HEK293 (cell line): Measurements from ENCODE around the gene ANAPC2.
A peak's percentile ranks its signal among the peaks of the same experiment; 100 is the strongest.

Experiments
- CTCF ChIA-PET: fragments of 350-600 bp; formaldehyde crosslinking; extraction: SDS; loops from one replicate; lab custom pipeline; 2021; ENCODE audit warnings: antibody characterized with exemption; lab: Yijun Ruan, JAX
- POLR2A ChIA-PET: fragments of 300-600 bp; formaldehyde crosslinking; extraction: SDS; loops from one replicate; lab custom pipeline; 2020; ENCODE audit warnings: antibody characterized with exemption, inconsistent platforms; lab: Yijun Ruan, JAX
- H3K27ac ChIP-seq: fragments of 200-500 bp; sonication (Bioruptor generic); 2 replicates; pipeline ENCODE4 v1.5.1; 2014; ENCODE audit warnings: low read depth, low read length, control low read depth, inconsistent platforms; ENCODE audit errors: extremely low read depth
- H3K36me3 ChIP-seq, 2 experiments: fragments of 200-500 bp in 1 of 2; sonication (Bioruptor generic) in 1 of 2; 1 replicate in 1 of 2; 2 replicates in 1 of 2; pipeline ENCODE4 v1.5.1; 2014 to 2017; ENCODE audit warnings: inconsistent platforms in 2 of 2, low read length in 2 of 2; ENCODE audit not compliant: control insufficient read depth in 2 of 2, insufficient read depth in 1 of 2
- H3K4me1 ChIP-seq: fragments of 200-500 bp; sonication (Bioruptor generic); 2 replicates; pipeline ENCODE4 v1.5.1; 2014; ENCODE audit warnings: mild to moderate bottlenecking, low read length, inconsistent platforms; ENCODE audit not compliant: control insufficient read depth, insufficient read depth
- H3K4me3 ChIP-seq: 2 replicates; pipeline ENCODE4 v1.5.1; 2011; ENCODE audit warnings: low read depth, mild to moderate bottlenecking, control low read depth, low read length, moderate library complexity
- H3K9me3 ChIP-seq: fragments of 200-500 bp; sonication (Bioruptor generic); 2 replicates; pipeline ENCODE4 v1.5.1; 2014; ENCODE audit warnings: low read depth, low read length, inconsistent platforms; ENCODE audit not compliant: control insufficient read depth, insufficient read depth
- BCL11B ChIP-seq: fragments of 450-650 bp; formaldehyde crosslinking; IDR thresholded peaks from 2 replicates; pipeline ENCODE4 v1.5.1; 2016; ENCODE audit warnings: low read depth, missing biosample characterization, missing genetic modification characterization
- GLI2 ChIP-seq: fragments of 450-650 bp; formaldehyde crosslinking; IDR thresholded peaks from 2 replicates; pipeline ENCODE4; 2017; ENCODE audit warnings: missing biosample characterization, missing genetic modification characterization, low read depth, borderline replicate concordance
- GLIS1 ChIP-seq: fragments of 450-650 bp; formaldehyde crosslinking; IDR thresholded peaks from 2 replicates; pipeline ENCODE4 v1.5.1; 2016; ENCODE audit warnings: missing biosample characterization, missing genetic modification characterization
- GLIS2 ChIP-seq: fragments of 450-650 bp; formaldehyde crosslinking; IDR thresholded peaks from 2 replicates; pipeline ENCODE4 v1.5.1; 2016; ENCODE audit warnings: missing biosample characterization, missing genetic modification characterization
- KLF17 ChIP-seq: fragments of 450-650 bp; formaldehyde crosslinking; IDR thresholded peaks from 2 replicates; pipeline ENCODE4 v1.5.1; 2016; ENCODE audit warnings: missing biosample characterization, missing genetic modification characterization
- KLF8 ChIP-seq: fragments of 450-650 bp; formaldehyde crosslinking; IDR thresholded peaks from 2 replicates; pipeline ENCODE4 v1.5.1; 2016; ENCODE audit warnings: missing biosample characterization, missing genetic modification characterization
- SP2 ChIP-seq: fragments of 450-650 bp; formaldehyde crosslinking; IDR thresholded peaks from 2 replicates; pipeline ENCODE4 v1.5.1; 2016; ENCODE audit warnings: missing biosample characterization, missing genetic modification characterization
- YY2 ChIP-seq: fragments of 450-650 bp; formaldehyde crosslinking; IDR thresholded peaks from 2 replicates; pipeline ENCODE4 v1.5.1; 2016; ENCODE audit warnings: missing biosample characterization, missing genetic modification characterization
- ZBTB26 ChIP-seq: fragments of 450-650 bp; formaldehyde crosslinking; optimal IDR thresholded peaks from 2 replicates; pipeline ENCODE3; 2016; ENCODE audit warnings: missing biosample characterization, mild to moderate bottlenecking, missing genetic modification characterization
- ZFP41 ChIP-seq: fragments of 450-650 bp; formaldehyde crosslinking; IDR thresholded peaks from 2 replicates; pipeline ENCODE4 v1.5.1; 2016; ENCODE audit warnings: missing biosample characterization, missing genetic modification characterization, borderline replicate concordance
- ZIC2 ChIP-seq: fragments of 450-650 bp; formaldehyde crosslinking; IDR thresholded peaks from 2 replicates; pipeline ENCODE4 v1.5.1; 2016; ENCODE audit warnings: missing biosample characterization, missing genetic modification characterization
- ZNF10 ChIP-seq: fragments of 450-650 bp; formaldehyde crosslinking; IDR thresholded peaks from 2 replicates; pipeline ENCODE4 v1.5.1; 2017; ENCODE audit warnings: missing biosample characterization, missing genetic modification characterization
- ZNF16 ChIP-seq: fragments of 450-650 bp; formaldehyde crosslinking; IDR thresholded peaks from 2 replicates; pipeline ENCODE4 v1.5.1; 2016; ENCODE audit warnings: low read depth, missing biosample characterization, missing genetic modification characterization
- ZNF24 ChIP-seq: fragments of 450-650 bp; formaldehyde crosslinking; IDR thresholded peaks from 2 replicates; pipeline ENCODE4 v1.5.1; 2016; ENCODE audit warnings: missing biosample characterization, missing genetic modification characterization
- ZNF26 ChIP-seq: fragments of 450-650 bp; formaldehyde crosslinking; IDR thresholded peaks from 2 replicates; pipeline ENCODE4 v1.5.1; 2016; ENCODE audit warnings: missing biosample characterization, missing genetic modification characterization
- ZNF266 ChIP-seq: fragments of 450-650 bp; formaldehyde crosslinking; IDR thresholded peaks from 2 replicates; pipeline ENCODE4 v1.5.1; 2016; ENCODE audit warnings: missing biosample characterization, missing genetic modification characterization, low read depth
- ZNF530 ChIP-seq: fragments of 450-650 bp; formaldehyde crosslinking; IDR thresholded peaks from 2 replicates; pipeline ENCODE4 v1.5.1; 2016; ENCODE audit warnings: low read depth, missing biosample characterization, missing genetic modification characterization
- ZNF548 ChIP-seq: fragments of 450-650 bp; formaldehyde crosslinking; IDR thresholded peaks from 2 replicates; pipeline ENCODE4 v1.5.1; 2016; ENCODE audit warnings: missing biosample characterization, missing genetic modification characterization
- ZNF692 ChIP-seq: fragments of 450-650 bp; formaldehyde crosslinking; IDR thresholded peaks from 2 replicates; pipeline ENCODE4 v1.5.1; 2016; ENCODE audit warnings: missing biosample characterization, missing genetic modification characterization
- ZNF76 ChIP-seq: fragments of 450-650 bp; formaldehyde crosslinking; IDR thresholded peaks from 2 replicates; pipeline ENCODE4; 2016; ENCODE audit warnings: low read depth, missing biosample characterization, missing genetic modification characterization, borderline replicate concordance
- ZNF777 ChIP-seq: fragments of 450-650 bp; formaldehyde crosslinking; IDR thresholded peaks from 2 replicates; pipeline ENCODE4 v1.5.1; 2017; ENCODE audit warnings: missing biosample characterization, missing genetic modification characterization, borderline replicate concordance
- ZSCAN16 ChIP-seq: fragments of 450-650 bp; formaldehyde crosslinking; IDR thresholded peaks from 2 replicates; pipeline ENCODE4 v1.5.1; 2016; ENCODE audit warnings: missing biosample characterization, missing genetic modification characterization

Gene ANAPC2

GRCh38 chr9:137194909-137195308 is 6.5 kb upstream of the ANAPC2 start:
- peak; percentile 46; the same call in 1 of the 2 replicates for TF ChIP-seq KLF8 (tag by site-specific recombination)
- TF ChIP-seq GLIS2 (tag by site-specific recombination) = peak; percentile 8; the same call in 1 of the 2 replicates
- TF ChIP-seq ZNF16 (tag by site-specific recombination) = no peak
- TF ChIP-seq KLF17 (tag by site-specific recombination) = no peak
- no peak for TF ChIP-seq ZNF24 (tag by site-specific recombination)
- TF ChIP-seq ZNF692 (tag by site-specific recombination) = peak; percentile 38; the same call in 1 of the 2 replicates
- no peak for TF ChIP-seq ZNF26 (tag by site-specific recombination)
- TF ChIP-seq ZNF10 (tag by site-specific recombination) = no peak
- TF ChIP-seq SP2 = peak; percentile 32; the same call in 1 of the 2 replicates
- TF ChIP-seq BCL11B (tag by site-specific recombination) = peak; percentile 14; the same call in 1 of the 2 replicates
- TF ChIP-seq ZNF266 (tag by site-specific recombination) = no peak
- H3K27ac ChIP-seq = no peak overlapping the region
- no peak overlapping the region for H3K4me3 ChIP-seq
- peaks cover 6% of the 10 kb centered on the region; the same call in 1 of the 2 replicates for H3K4me1 ChIP-seq
- no peaks in the 10 kb centered on the region for H3K9me3 ChIP-seq
- POLR2A ChIA-PET = interaction anchor here (0.6 to 3.1 kb wide), 9 partner anchors 15 to 65 kb away, joined by 3 to 18 read pairs (median 4); partner anchors contain the start of gene TUBB4B
- H3K36me3 ChIP-seq = peaks cover 0 to 27% of the 10 kb centered on the region in 2 experiments; a peak in 1 of 3 replicates
- CTCF ChIA-PET = interaction anchor here (0.6 to 1.9 kb wide), 10 partner anchors 12 to 166 kb away, joined by 3 to 10 read pairs (median 4); partner anchors contain the start of gene RNF224

- H3K4me1 ChIP-seq = peaks cover 8% of the 10 kb centered on the region; the same call in 1 of the 2 replicates
- no peaks in the 10 kb centered on the region for H3K9me3 ChIP-seq
- no peak overlapping the region for H3K4me3 ChIP-seq
- peaks cover 0 to 30% of the 10 kb centered on the region in 2 experiments; a peak in 1 of 3 replicates for H3K36me3 ChIP-seq
- TF ChIP-seq GLIS1 (peak; percentile 33), ZNF76 (tag by site-specific recombination) (no peak), ZNF530 (tag by site-specific recombination) (no peak), YY2 (no peak), ZNF548 (tag by site-specific recombination) (no peak), BCL11B (tag by site-specific recombination) (peak; percentile 2; the same call in 1 of the 2 replicates), ZFP41 (no peak), ZNF777 (no peak), ZSCAN16 (tag by site-specific recombination) (no peak), ZIC2 (tag by site-specific recombination) (peak; percentile 43), GLI2 (no peak), ZBTB26 (tag by site-specific recombination) (peak; percentile 17)
- TF ChIP-seq, all 188 proteins: peak for 4
- ChIA-PET CTCF (interaction anchor here (0.6 to 1.9 kb wide), 7 partner anchors 12 to 42 kb away, joined by 3 to 10 read pairs (median 3); partner anchors contain the start of gene RNF224), POLR2A (interaction anchor here (0.7 to 3.1 kb wide), 7 partner anchors 10 to 65 kb away, joined by 3 to 18 read pairs (median 4); partner anchors contain the start of gene TUBB4B)
- H3K27ac ChIP-seq = no peak overlapping the region
These were observed 6.0 kb upstream of the ANAPC2 start for GRCh38 chr9:137194388-137194787.
